HT-29 (cell line): ENCODE data around the gene ITCH. TPM values are rescaled to one million over a fixed set of nuclear protein-coding genes. Genes with fewer than 3 reads are reported as not detected.

Experiments used
- DNase-seq: peaks from one replicate; pipeline ENCODE4 v3.0.0-alpha.2; 2015; ENCODE audit warnings: low spot score
- total RNA-seq: library from RNA; depleted of rRNA; stranded (reverse); fragments of >200 nt; shearing (Covaris generic); gene quantifications from 2 replicates; pipeline ENCODE4 v1.2.3, GENCODE V29; 2014

ITCH gene
- total RNA-seq, 1 experiment from 2014 or later = 19.3 TPM

GRCh38 chr20:34529742-34530141 lies 166.7 kb downstream of the ITCH start:
- DNase-seq = no peak

- DNase-seq = no peak
Measured at GRCh38 chr20:34530342-34530741, 167.3 kb downstream of the ITCH start.

- no peak for DNase-seq
Measured at GRCh38 chr20:34531608-34532265, 168.7 kb downstream of the ITCH start.

DNA sequence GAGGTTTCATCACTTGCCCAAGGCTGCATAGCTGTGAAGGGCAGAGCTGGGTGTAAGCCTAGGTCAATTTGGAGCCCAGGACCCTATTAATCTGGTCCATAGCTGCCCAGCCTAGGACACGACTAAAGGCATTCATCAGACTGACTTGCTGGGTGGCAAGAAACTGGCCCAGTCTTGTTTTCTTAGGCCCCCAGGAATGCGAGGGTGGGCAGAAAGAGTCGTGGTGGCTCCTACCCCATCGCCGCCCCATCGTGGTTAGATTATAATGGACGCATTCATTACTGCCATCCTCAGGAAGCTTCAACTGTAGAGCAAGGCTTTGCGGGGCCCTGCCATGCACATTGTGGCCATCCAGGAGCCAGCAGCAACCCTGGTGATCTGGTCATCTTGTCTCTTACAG lies 169.2 kb downstream of the ITCH start:
- peak; percentile 83 for DNase-seq

GRCh38 chr20:34532756-34533155 lies 169.7 kb downstream of the ITCH start:
- DNase-seq = no peak

DNA sequence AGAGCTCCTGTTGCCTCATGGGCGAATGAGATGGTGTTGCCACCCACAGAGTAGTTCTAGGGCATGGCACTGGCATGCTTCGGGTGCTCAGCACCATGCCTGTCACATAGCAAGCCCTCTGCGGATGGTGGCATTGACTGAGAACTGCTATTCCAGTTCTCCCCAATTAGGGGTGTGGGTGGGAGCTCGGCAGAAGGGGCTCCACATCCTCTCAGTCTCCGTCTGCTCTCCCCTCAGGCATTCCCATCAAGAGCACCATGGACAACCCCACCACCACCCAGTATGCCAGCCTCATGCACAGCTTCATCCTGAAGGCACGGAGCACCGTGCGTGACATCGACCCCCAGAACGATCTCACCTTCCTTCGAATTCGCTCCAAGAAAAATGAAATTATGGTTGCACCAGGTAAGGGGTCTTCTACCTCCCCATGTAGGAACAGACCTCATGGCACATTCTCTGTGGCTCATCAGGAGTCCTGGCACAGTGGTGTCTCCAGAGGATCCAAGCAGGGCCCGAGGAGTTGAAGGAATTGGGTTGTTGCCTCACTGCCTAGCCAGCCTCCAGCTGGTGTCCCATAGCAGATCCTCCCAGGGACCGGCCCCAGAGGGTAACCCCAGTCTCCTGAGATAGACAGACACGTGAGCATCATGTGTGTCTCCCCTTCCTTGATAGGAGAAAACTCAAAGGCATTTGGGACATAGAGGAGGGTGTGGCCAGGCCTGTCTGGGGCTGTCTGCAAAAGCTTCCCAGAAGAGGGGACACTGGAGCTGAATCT lies 171.5 kb downstream of the ITCH start:
- no peak for DNase-seq

GRCh38 chr20:34535301-34535840 lies 172.3 kb downstream of the ITCH start:
- no peak for DNase-seq

- no peak for DNase-seq
Measured at GRCh38 chr20:34535857-34536256, 172.8 kb downstream of the ITCH start.

- DNase-seq = peak; percentile 31
Measured at GRCh38 chr20:34536798-34537394, 173.8 kb downstream of the ITCH start.

DNA sequence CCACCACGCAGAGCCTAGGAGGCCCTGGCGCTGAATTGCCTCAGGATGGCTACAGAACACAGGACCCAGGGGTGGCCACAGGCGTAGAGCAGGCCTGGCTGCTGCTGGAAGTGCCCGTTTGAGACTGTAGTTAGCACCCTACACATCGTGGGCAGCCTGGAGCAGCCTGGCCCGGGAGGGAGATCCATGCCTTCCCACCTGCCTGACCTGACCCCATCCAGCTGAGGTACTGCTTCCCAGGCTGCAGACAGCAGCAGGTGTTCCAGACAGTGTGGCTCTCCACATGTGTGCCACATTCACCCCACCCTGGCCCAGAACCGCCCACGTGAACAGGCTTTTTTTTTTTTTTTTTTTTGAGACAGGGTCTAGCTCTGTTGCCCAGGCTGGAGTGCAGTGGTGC lies 174.6 kb downstream of the ITCH start:
- no peak for DNase-seq

- peak; percentile 79 for DNase-seq
Measured at GRCh38 chr20:34538671-34539123, 175.6 kb downstream of the ITCH start.

DNA sequence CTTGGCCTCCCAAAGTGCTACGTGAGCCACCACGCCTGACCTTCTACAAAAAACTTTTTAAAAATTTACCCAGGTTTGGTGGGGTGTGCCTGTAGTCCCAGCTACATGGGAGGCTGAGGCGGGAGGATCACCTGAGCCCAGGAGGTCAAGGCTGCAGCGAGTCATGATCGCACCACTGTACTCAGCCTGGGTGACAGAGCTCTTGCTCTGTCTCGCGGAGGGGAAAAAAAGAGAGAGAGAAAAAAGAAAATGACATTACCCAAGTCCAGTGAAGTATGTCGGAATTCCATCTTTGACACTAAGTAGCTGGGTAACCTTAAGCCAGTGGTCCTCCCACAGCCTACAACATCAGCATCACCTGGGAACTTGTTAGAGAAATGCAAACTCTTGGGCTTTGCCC lies 176.7 kb downstream of the ITCH start:
- no peak for DNase-seq

DNA sequence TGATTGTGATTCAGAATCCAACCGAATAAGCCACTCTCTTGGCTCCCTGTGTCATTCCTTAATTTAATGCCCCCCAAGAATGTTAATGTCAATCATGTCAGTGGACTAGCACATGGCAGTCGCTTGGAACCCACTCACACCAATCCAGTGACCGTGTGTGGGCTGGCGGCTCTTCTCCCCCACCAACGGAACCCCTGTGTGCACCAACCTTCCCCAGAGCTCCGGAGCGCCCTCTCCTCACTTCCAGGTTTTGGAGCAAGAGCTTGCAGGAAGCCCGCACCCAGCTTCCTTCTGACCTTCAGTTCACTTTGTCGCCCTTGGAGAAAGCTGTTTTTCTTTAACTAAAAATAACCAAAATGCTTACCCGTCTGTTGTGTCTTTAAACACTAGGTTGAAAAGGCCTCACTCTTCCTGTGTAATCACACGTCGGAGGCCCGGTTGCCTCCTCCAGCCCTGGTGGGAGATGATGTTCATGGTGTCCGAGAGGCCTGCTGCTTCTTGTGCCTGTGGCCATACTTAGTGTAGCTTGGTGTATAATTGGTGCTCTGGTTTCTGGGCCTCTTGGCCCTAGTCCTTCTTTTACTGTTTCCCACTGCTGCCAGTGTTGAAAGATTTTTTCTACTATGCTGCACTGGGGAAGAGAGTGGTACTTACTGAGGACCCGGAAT lies 177.7 kb downstream of the ITCH start:
- no peak for DNase-seq

GRCh38 chr20:34541264-34541901 lies 178.3 kb downstream of the ITCH start:
- no peak for DNase-seq

- no peak for DNase-seq
Measured at GRCh38 chr20:34541917-34542316, 178.8 kb downstream of the ITCH start.

DNA sequence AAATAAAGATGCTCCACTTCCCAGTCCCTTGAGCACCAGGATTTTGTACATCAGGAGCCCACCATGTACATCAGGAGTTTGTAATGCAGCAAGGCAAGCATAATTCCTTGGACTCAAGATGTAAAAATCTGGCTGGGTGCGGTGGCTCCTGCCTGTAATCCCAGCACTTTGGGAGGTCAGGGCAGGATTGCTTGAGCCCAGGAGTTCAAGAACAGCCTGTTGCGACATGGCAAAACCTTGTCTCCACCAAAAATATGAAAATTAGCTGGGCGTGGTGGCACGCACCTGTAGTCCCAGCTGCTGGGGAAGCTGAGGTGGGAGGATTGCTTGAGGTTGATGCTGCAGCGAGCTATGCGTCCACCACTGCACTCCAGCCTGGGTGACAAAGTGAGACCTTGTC lies 179.4 kb downstream of the ITCH start:
- DNase-seq = no peak

DNA sequence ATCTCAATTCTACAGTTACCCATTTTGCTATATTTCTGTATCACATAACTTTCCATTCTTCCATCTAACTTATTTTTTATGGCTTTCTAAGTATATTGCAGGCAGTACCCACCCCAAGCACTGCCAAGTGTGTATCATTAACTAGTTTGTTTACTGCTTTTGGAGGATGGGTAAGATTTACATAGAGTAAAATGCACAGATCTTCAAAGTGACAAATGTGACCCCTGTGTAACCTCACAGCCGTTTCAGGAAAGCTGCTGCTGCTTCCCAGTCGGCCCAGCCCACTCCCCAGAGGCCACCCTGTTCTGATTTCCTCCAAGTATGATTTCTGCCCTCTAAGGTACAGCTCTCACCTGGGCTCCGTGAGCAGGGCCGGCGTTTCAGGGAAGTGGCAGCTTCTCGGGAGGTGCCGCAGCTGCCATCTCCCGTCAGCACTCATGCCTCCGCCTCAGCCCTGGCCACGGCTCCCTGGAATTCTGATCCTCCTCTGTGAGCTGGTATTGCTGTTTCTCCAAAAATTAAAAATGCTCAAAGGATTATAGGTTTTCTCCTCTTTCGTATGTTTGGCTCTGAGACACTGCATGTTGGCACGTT lies 180.5 kb downstream of the ITCH start:
- DNase-seq = no peak

GRCh38 chr20:34544109-34544796 lies 181.2 kb downstream of the ITCH start:
- no peak for DNase-seq

GRCh38 chr20:34546751-34547181 lies 183.7 kb downstream of the ITCH start:
- no peak for DNase-seq

- DNase-seq = no peak
Measured at GRCh38 chr20:34547844-34548613, 185.0 kb downstream of the ITCH start.
